Hepatocyte (in vitro differentiated cells): ENCODE data around the gene MB.

ENCODE experiments used
- EZH2 ChIP-seq: fragments of 200-600 bp; sonication (generic); IDR thresholded peaks from 2 replicates; pipeline ENCODE4 v1.6.1; 2016; ENCODE audit warnings: antibody characterized with exemption, mild to moderate bottlenecking, borderline replicate concordance
- EZH2phosphoT487 ChIP-seq: fragments of 200-600 bp; sonication (generic); IDR thresholded peaks from one replicate; pipeline ENCODE4 v1.6.1; 2018; ENCODE audit warnings: antibody characterized with exemption, mild to moderate bottlenecking, low read depth, moderate library complexity; ENCODE audit not compliant: unreplicated experiment, severe bottlenecking
- TF ChIP-seq, protein P1 (sequence below): fragments of 200-600 bp; sonication (generic); IDR thresholded peaks from 2 replicates; pipeline ENCODE4 v1.5.1; 2016; ENCODE audit warnings: antibody characterized with exemption, mild to moderate bottlenecking; ENCODE audit not compliant: poor library complexity

DNA sequence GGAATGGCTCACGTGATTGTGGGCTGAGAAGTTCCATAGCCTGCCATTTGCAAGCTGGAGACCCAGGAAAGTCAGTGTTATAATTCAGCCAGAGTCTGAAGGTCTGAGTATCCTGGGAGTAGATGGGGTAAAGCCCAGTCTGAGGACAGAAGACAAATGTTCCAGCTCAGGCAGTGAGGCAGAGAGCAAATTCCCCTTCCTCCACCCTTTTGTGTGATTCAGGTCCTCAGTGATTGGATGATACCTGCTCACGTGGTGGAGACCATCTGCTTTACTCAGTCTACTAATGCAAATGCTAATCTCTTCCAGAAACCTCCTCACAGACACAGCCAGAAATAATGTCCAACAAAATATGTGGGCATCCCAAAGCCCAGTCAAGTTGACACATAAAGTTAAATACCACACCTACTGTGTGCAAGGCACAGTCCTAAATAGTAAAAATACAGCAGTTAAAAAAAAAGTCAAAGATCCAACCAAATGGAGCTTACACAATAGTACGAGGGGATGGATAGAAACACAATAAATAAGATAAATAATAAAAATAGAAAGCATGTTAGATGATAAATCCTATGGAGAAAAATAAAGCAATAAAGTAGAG is 17.9 kb upstream of the MB start:
- TF ChIP-seq, protein P1, sequence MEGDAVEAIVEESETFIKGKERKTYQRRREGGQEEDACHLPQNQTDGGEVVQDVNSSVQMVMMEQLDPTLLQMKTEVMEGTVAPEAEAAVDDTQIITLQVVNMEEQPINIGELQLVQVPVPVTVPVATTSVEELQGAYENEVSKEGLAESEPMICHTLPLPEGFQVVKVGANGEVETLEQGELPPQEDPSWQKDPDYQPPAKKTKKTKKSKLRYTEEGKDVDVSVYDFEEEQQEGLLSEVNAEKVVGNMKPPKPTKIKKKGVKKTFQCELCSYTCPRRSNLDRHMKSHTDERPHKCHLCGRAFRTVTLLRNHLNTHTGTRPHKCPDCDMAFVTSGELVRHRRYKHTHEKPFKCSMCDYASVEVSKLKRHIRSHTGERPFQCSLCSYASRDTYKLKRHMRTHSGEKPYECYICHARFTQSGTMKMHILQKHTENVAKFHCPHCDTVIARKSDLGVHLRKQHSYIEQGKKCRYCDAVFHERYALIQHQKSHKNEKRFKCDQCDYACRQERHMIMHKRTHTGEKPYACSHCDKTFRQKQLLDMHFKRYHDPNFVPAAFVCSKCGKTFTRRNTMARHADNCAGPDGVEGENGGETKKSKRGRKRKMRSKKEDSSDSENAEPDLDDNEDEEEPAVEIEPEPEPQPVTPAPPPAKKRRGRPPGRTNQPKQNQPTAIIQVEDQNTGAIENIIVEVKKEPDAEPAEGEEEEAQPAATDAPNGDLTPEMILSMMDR = no peak
- no peak for TF ChIP-seq EZH2phosphoT487
- TF ChIP-seq EZH2 = no peak
